GM23248 (cell line): ENCODE results near the gene GRPEL1.

Experiments
- EZH2 ChIP-seq: fragments of 200-600 bp; sonication (generic); IDR thresholded peaks from 2 replicates; pipeline ENCODE4 v1.6.1; 2018; ENCODE audit warnings: antibody characterized with exemption, mild to moderate bottlenecking; ENCODE audit not compliant: insufficient read depth, poor library complexity, severe bottlenecking
- EZH2phosphoT487 ChIP-seq: fragments of 200-600 bp; sonication (generic); IDR thresholded peaks from 2 replicates; pipeline ENCODE4 v1.6.1; 2018; ENCODE audit warnings: antibody characterized with exemption, moderate library complexity, mild to moderate bottlenecking, low read depth; ENCODE audit not compliant: insufficient read depth

DNA sequence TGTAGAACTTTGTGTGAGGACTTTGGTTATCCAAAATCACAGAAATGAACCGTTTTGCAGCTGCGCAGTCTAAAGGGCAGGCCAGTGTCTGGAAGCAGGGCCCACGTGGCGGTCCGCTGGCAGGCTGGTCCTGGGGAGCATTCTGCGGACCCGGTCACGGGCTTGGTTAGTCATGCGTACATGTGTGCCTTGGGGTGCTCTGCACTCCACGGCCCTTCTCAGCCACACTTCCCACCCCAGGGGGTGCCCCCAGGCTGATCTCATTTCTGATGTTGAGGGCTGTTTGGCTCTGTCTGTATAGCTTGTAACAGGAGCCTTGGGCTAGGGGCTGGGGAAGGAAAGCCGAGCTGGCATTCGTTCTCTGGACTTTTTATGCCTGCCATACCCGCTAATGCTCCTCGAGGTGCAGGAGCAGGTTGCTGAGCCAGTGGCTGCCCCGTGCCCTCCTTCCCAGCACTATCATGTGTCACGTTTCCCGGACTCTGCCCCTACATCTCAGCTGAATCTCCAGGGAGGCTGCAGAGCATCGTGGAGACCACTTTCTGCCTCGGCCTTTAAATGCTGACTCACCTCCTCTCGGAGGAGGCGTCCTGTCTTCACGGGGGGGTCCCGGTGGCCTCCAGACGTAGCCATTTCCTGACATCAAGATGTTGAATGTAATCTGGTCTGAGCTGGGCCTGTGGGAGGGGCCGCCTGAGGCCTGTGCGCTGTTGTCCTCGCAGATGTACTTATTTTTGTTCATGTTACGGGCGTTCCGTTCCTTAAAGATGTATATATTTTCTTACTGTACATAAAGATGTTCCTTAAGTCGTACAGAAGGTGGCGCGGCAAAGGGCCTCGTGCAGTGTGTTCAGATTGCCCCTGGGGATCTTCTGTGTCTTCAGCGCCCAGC lies 36.1 kb downstream of the GRPEL1 start:
- TF ChIP-seq EZH2phosphoT487 (no peak), EZH2 (no peak)
